Hepatocyte (in vitro differentiated cells): ENCODE results near the gene ADGRE1.

ENCODE experiments used
- CTCF ChIP-seq: fragments of 200-600 bp; sonication (generic); IDR thresholded peaks from 2 replicates; pipeline ENCODE4 v1.5.1; 2016; ENCODE audit warnings: antibody characterized with exemption, mild to moderate bottlenecking; ENCODE audit not compliant: poor library complexity
- EZH2 ChIP-seq: fragments of 200-600 bp; sonication (generic); IDR thresholded peaks from 2 replicates; pipeline ENCODE4 v1.6.1; 2016; ENCODE audit warnings: antibody characterized with exemption, mild to moderate bottlenecking, borderline replicate concordance
- EZH2phosphoT487 ChIP-seq: fragments of 200-600 bp; sonication (generic); IDR thresholded peaks from one replicate; pipeline ENCODE4 v1.6.1; 2018; ENCODE audit warnings: antibody characterized with exemption, mild to moderate bottlenecking, low read depth, moderate library complexity; ENCODE audit not compliant: unreplicated experiment, severe bottlenecking

GRCh38 chr19:6969490-6969889 is 82.1 kb downstream of the ADGRE1 start:
- TF ChIP-seq CTCF (no peak), EZH2phosphoT487 (no peak), EZH2 (no peak)
